ENCODE measurements around the gene MB.

Gene MB

DNA sequence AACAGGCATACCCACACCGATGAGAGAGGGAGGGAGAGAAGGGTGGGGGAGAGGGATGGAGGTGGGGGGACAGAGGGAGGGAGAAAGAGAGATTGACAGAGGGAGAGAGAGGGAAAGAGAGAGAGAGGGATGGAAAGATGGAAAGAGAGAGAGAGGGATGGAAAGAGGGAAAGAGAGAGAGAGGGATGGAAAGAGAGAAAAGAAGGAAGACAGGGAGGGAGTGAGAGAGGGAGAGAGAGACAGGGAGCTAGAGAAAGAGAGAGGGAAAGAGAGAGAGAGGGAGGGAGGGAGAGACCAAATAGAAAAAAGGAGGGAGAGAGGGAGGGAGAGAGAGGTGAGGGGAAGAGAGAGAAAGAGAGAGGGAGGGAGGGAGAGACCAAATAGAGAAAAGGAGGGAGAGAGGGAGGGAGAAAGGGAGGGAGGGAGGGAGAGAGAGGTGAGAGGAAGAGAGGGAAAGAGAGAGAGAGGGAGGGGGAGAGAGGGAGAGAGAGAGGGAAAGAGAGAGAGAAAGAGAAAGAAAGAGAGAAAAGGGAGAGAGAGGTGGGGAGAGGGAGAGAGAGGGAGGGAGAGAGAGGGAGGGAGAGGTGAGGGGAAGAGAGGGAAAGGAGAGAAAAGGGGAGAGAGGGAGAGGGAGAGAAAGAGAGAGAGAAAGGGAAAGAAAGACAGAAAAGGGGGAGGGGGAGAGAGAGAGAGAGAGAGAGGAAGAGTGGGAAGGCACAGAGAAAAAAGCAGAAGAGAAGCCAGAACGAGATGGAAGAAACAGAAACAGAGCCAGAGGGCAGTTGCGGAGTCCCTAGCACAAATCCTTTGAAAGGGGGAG, 23.8 kb downstream of the MB start:
- DNase-seq: no peak

DNA sequence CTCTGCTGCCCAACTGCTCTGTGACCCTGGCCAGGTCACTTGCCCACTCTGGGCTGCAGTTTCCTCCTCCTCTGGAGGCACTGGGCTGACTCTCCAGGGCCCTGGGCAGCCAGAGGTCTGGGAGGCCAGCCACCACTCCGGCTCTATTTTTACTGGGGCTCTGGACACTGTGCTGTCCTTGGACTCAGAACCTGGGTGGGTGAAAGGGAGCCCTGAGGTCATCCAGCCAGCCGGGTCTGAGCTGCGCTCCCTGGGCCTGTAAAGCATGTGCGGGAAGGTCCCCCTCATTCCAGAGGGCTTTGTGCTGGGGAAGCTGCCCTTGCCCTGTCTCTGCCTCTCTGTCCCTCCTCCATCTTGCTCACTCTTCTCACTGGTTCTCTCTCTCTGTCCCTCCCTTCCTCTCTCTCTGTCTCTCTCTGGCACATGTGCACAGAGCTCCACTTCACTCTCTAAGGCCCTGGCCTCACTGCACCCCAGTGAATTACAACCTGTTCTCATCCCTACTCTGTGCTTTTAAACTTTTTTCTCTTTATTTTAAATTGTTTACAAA, 24.6 kb downstream of the MB start:
- DNase-seq: no peak

- no peak for DNase-seq
These were observed 25.3 kb downstream of the MB start for GRCh38 chr22:35591714-35592417.

GRCh38 chr22:35590634-35591295, 26.4 kb downstream of the MB start:
- DNase-seq: no peak

GRCh38 chr22:35589756-35590093, 27.4 kb downstream of the MB start:
- DNase-seq: no peak

- DNase-seq: no peak
These were observed 27.9 kb downstream of the MB start for GRCh38 chr22:35589071-35589755.

DNA sequence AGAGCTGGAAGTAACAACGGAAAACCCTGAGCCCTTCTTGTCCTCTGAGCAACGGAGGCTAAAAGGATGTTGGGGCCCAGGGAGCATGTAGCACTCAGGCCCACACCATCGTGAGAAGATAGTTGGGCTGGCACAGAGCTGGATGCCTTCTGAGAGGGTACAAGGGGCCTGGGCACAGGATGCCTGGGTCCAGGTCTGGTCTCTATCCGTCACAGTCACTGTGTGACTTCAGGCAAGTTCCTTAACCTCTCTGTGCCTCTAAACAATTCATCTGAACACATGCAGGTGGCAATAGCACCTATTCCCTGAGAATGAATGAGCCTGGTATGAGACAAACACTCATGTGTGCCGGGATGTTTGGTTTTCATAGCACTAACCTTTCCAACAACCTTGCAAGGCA, 29.2 kb downstream of the MB start:
- no peak for DNase-seq

DNA sequence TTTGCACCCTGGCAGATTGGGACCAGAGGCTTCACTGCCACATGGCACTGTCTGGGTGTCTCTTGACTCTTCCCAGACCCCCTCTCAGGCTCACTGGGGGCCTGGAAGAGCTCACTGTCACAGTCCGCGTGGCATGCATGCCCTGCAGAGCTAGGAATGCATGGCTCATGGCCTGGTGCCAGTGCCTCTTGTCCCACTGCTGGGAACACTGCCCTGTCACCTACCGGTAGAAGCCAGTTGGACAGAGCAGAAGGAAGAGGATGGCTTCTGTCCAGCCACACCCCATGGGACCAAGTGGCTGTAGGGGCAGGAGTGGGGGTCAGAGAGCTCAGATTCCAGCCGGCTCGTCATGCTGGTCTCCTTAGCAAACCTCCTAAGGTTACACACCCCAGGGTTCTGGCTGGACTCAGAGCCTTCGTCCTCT, 29.7 kb downstream of the MB start:
- DNase-seq: no peak

DNA sequence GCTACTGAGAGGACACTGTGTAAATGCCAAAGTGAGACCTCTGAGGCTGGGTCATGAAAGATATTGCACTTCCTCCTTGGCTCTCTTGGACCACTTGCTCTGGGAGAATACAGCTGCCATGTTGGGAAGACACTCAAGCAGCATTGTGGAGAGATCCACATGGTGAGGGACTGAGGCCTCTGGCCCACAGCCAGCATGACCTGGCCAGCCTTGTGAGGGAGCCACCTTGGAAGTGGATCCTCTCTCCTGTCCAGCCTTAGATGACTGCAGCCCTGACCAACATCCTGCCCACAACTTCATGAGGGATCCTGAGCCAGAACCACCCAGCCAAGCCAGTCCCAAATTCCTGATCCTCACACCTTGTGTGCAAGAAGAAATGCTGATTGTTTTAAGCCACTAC, 30.4 kb downstream of the MB start:
- no peak for DNase-seq

DNA sequence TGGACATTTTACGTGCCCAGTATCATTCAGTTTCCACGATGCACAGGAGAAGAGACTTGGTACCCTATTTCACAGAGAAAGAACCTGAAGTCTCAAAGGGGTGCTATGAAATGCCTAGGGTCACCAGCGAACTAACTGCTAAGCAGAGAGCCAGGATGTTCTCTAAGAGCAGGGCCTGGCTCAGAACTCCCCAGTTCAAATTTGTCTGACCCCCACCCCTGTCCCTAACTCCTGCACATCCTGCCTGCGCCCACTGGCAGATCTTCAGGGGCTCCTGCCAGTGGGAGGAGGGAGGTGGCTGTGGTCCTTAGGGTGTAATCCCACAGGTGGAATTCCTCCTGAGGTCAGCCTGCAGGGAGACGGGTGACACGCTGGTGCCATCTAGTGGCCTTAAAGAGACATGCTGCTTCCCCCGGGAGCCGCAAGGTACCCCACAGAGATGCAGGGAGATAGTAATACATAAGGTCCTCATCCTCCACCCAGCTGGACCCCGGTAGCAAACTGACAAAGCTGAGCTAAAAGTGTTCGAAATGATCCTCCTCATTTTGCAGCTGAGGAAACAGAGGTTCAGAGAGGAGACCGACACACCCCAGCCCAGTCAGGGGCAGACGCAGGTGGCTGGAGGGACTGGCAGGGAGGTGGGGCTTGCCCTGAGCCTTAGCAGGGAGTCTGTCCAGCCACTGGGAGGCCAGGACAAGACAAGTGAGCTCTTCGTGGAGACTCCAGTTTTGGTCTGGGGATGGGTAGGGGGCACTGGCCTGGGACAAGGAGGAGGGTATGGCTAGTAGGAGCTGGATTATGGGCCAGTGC, 34.1 kb downstream of the MB start:
- DNase-seq: peak; percentile 52

GRCh38 chr22:35582218-35582860, 34.8 kb downstream of the MB start:
- DNase-seq: no peak

DNA sequence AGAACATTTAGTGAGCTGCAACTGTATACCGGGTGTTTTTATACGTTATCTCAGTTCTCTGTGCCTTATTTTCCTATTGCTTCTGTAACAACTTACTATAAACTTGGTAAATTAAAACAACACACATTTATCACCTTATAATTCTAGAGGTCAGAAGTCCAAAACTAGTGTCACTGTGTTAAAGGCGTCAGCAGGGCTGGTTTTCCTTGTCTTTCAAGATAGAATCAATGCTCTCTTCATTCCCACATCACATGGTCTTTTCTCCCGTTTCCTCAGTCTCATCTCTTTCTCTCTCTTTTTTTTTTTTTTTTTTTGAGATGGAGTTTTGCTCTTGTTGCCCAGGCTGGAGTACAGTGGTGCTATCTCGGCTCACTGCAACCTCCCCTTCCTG, 36.1 kb downstream of the MB start:
- no peak for DNase-seq

DNA sequence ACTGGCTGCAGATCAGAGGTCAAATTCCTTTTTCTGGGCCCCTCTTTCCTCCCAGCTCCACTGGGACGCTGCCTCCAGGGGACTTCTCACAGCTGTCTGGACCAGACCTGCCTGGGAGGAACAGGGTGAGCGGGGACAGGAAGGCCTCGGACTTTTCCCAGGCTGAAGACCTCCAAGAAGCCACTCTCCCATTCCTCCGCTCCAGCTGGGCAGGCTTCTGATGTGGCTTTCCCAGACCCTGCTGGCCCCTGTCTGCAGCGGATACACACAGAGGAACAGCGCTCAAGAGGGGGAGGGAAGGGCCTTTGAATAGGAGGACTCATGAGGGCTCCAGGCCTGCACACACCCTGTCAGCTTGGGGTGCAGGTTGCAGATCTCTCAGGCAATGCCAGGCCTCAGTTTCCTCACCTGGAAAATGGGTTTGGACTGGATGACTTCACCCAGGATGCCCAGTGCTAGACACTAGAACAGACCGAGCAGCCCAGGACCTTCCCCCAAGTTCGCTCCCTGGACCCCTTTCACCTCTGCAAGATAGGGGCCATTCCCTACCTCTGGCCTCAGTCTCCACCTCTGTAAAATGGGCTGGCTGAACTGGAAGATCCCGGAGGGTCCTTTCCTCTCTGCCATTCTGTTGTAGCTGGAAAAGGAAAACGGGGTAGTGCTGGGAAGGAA, 36.6 kb downstream of the MB start:
- no peak for DNase-seq

GRCh38 chr22:35578836-35579575, 38.1 kb downstream of the MB start:
- DNase-seq: no peak

DNA sequence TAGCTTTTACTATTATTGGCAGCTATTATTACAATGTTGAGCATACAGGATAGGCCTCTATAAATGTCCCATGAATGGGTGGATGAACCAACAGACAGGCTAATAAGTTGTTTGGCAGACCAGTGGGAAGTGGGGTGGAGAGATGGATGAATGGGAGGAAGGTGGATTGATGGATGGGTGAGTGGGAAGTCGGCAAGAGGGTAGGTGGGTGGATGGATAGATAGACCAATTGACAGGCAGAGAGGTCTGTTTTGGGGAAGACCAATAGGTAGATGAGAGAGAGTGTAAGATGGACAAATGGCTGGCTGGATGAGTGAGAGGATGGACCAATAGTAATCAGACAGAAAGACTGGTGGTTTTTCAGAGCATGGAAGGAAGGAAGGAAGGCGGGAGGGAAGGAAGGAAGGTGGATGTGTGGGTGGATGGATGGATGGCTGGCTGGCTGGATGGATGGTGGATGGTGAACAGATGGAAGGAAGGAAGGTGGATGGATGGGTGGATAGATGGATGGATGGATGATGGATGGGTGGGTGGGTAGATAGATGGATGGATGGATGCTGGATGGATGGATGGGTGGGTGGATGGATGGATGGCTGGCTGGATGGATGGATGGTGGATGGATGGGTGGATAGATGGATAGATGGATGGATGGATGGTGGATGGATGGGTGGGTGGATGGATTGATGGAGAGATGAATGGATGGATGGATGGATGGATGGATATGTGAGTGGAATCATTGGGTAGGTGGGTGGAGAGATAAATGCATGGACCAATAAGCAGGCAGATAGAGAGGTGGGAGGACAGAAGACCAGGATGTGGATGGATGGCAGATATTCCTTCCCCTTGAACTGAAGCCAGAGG, 39.1 kb downstream of the MB start:
- DNase-seq: no peak

DNA sequence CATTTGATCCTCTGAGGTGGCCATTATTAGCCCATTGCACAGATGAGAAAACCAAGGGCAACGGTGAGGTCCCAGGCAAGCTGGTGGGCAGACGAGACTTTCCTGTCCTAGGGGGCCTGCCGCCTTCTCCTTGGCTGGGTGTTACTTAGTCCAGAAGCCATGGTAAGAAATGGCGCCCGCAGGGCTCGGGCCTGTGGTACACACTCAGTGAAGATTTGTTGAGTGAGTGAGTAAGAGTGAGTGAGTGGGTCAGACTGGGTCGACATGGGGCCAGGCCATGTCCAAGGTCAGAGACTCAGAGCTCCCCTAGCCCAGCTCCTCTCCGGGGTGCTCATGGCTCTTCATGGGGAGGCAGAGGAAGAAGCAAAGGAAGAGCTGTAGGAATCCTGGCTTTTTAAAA, 40.5 kb downstream of the MB start:
- DNase-seq: no peak

GRCh38 chr22:35575116-35575748, 41.9 kb downstream of the MB start:
- DNase-seq: no peak

- no peak for DNase-seq
These were observed 44.6 kb downstream of the MB start for GRCh38 chr22:35572556-35572955.

GRCh38 chr22:35570686-35571194, 46.4 kb downstream of the MB start:
- DNase-seq: no peak
